GM12801 (cell line): ENCODE measurements around the gene C8G.

Source experiments
- CTCF ChIP-seq: IDR thresholded peaks from one replicate; pipeline ENCODE4 v1.5.1; 2011; ENCODE audit warnings: control low read depth; ENCODE audit not compliant: insufficient read length; ENCODE audit errors: extremely low read depth

The C8G gene

GRCh38 chr9:136981588-136982231 is 36.7 kb downstream of the C8G start:
- TF ChIP-seq CTCF, result no peak

DNA sequence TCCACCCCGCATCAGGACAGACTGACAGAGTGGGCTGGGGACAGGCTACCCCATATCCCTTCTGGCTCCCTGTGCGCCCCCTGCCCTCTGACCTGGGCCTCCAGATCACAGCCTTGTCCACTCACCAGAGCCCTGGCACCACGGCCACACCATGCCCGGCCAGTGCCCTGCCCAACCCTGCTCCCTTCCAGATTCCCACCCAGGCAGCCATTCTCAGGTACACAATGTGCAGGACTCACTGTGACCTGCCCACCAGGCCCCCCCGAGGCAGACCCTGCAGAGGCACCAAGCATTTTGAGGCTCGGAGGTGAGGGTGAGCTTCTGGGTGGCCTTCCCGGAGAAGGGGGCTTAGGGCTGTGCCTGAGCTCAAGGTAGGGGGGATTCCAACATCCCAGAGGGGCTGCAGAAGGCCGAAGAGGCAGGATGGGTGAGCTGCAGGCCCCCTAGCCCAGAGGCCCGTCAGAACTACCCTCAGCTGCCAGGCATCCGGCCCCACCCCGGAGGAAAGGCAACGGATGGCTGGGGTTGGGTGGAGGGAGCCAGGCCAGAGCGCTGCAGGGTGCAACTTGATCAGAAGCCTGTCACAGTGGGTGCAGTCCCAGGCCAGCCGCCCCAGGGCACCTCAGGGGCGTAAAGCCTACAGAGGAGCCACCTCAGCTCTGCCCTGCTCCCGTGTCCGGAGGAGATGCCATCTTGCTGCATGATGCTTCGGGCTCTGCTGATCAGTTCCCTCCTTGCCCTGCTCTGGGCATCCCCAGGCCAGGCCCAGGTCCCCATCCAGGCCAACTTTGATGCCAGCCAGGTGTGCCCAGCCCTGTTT is 37.4 kb downstream of the C8G start, which contains the start of gene LCNL1:
TSS of gene LCNL1 (plus strand) at position 762 of the 820 bp plus-strand sequence. CDS start 594 bp downstream, outside the sequence.
- no peak for TF ChIP-seq CTCF

DNA sequence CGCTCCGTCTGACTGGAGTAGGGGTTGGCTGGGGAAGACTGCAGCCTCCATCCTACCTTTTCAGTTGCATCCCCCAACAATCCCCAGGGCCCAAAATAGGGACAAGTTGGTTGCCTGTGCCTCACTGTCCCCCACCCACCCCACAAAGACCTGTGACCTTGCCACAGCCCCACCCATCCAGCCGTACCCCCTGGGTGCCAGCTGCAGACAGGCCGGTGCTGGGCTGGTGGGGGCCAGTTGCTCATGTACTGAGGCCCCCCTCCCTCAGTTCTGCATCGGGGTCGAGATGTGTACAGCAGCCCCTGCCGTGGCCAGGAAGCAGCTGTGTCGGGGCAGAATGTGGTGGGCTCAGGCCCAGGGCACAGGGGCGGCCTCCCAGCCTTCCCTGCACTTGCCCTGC is 38.1 kb downstream of the C8G start:
- TF ChIP-seq CTCF, result no peak

- TF ChIP-seq CTCF, result no peak
Observed at GRCh38 chr9:136983656-136984314, 38.7 kb downstream of the C8G start.

DNA sequence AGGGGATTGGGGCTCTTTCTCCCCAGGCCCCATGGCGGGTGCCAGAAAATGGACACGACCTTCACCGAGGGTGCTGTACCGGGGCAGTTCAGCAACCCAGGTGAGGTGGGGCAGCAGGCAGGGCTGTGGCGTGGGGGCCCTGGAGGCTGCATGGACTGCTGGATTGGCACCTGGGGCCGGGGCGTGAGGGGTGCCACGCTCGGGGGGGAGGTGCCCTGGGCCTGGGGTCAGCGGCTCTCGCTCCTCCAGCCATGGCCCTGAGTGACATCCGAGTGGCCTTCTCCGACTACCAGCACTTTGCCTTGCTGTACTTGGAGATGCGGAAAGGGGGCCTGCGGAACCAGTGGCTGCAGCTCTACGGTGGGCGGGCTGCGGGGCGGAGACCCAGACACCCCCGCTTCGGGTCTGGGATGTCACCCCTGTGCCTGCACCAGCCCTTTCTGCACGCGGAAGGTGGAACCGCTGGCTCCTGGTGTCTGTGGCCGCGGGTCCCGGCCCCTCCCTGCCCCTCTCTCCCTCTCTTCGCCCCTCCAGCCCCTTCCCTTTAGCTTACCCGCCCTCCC is 39.5 kb downstream of the C8G start:
- TF ChIP-seq CTCF, result no peak

DNA sequence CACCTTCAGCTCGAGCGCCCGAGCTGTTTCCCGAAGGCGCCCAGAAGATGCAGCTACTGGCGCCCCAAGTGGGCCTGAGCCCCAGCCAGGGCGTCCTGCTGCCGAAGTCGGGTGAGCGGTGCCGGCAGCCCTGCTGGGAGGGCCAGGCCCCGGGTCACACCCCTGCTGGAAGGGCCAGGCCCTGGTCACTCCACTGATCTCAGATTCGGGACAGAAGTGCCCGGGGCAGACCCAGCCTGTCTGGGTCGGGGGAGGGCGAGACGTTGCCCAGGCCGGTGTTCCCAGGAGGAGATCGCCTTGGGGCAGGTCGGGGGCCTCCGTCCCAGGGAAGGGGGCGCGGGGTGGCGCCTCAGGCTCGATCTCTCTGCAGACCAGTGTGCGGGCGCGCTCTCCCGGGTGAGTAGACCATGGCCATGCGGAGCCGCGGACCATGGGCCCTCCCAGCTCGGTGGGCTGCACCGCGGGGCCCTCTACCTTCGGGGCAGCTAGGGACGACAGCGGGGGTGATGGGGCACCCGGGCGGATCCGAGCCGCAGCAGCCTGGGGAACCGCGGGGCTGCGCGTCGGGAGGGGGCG is 40.1 kb downstream of the C8G start:
- no peak for TF ChIP-seq CTCF

- no peak for TF ChIP-seq CTCF
Observed at GRCh38 chr9:136985853-136986252, 40.8 kb downstream of the C8G start.
